BJ (cell line): ENCODE results near the gene COL23A1. TPM values are rescaled to one million over a fixed set of nuclear protein-coding genes. Genes with fewer than 3 reads are reported as not detected.

ENCODE experiments used
- CTCF ChIA-PET: fragments of 350-600 bp; formaldehyde crosslinking; extraction: SDS; loops from one replicate; lab custom pipeline; 2021; ENCODE audit warnings: antibody characterized with exemption, inconsistent platforms; lab: Yijun Ruan, JAX
- POLR2A ChIA-PET: fragments of 300-600 bp; sonication (Branson Sonifier 250); formaldehyde crosslinking; extraction: SDS; loops from one replicate; lab custom pipeline; 2021; ENCODE audit warnings: antibody characterized with exemption; lab: Charles Lee
- DNase-seq: peaks from one replicate; pipeline ENCODE4 v3.0.0-alpha.2; 2011; ENCODE audit warnings: low read depth
- H3K27me3 ChIP-seq: 2 replicates; pipeline ENCODE4 v1.6.0; 2011; ENCODE audit warnings: low read length; ENCODE audit not compliant: control insufficient read depth, insufficient read depth
- H3K36me3 ChIP-seq: 2 replicates; pipeline ENCODE4 v1.5.1; 2011; ENCODE audit warnings: low read length; ENCODE audit not compliant: control insufficient read depth, insufficient read depth
- H3K4me3 ChIP-seq: 2 replicates; pipeline ENCODE4 v1.5.1; 2011; ENCODE audit warnings: low read depth, mild to moderate bottlenecking, control low read depth, low read length
- polyA plus RNA-seq: library from polyadenylated mRNA; depleted of rRNA; stranded (reverse); fragments of >200 nt; gene quantifications from 2 replicates; pipeline ENCODE4 v1.2.3, GENCODE V29; 2011
- TF ChIP-seq, protein P1 (sequence below): IDR thresholded peaks from 2 replicates; pipeline ENCODE4 v1.5.1; 2011; ENCODE audit warnings: low read depth, mild to moderate bottlenecking, control low read depth, inconsistent platforms, low read length, moderate library complexity; ENCODE audit not compliant: insufficient read depth

The COL23A1 gene
- polyA plus RNA-seq, 1 experiment = not detected

DNA sequence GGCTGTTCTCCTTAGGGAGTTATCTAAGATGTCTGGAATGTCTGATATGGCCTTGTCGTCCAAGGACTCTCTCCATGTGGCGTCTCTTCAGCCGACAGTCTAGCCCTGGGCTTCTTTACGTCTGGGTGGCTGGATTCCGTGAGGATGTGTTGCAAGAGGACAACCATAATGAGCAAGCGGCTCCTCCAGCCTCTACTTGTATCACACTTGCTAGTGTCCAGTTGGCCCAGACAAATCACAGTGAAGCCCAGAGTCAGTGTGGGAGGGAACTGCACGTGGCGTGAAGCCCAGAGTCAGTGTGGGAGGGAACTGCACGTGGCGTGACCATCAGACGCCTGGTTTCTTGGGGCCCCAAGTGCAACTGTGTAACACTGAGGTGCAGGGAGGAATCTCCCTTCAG lies 61.1 kb downstream of the COL23A1 start:
- Histone ChIP-seq H3K27me3 (no peaks in the 10 kb centered on the region), H3K4me3 (no peak overlapping the region), H3K36me3 (no peaks in the 10 kb centered on the region)
- ChIA-PET POLR2A (no interaction called here), CTCF (no interaction called here)
- TF ChIP-seq, protein P1, sequence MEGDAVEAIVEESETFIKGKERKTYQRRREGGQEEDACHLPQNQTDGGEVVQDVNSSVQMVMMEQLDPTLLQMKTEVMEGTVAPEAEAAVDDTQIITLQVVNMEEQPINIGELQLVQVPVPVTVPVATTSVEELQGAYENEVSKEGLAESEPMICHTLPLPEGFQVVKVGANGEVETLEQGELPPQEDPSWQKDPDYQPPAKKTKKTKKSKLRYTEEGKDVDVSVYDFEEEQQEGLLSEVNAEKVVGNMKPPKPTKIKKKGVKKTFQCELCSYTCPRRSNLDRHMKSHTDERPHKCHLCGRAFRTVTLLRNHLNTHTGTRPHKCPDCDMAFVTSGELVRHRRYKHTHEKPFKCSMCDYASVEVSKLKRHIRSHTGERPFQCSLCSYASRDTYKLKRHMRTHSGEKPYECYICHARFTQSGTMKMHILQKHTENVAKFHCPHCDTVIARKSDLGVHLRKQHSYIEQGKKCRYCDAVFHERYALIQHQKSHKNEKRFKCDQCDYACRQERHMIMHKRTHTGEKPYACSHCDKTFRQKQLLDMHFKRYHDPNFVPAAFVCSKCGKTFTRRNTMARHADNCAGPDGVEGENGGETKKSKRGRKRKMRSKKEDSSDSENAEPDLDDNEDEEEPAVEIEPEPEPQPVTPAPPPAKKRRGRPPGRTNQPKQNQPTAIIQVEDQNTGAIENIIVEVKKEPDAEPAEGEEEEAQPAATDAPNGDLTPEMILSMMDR = no peak
- no peak for DNase-seq

DNA sequence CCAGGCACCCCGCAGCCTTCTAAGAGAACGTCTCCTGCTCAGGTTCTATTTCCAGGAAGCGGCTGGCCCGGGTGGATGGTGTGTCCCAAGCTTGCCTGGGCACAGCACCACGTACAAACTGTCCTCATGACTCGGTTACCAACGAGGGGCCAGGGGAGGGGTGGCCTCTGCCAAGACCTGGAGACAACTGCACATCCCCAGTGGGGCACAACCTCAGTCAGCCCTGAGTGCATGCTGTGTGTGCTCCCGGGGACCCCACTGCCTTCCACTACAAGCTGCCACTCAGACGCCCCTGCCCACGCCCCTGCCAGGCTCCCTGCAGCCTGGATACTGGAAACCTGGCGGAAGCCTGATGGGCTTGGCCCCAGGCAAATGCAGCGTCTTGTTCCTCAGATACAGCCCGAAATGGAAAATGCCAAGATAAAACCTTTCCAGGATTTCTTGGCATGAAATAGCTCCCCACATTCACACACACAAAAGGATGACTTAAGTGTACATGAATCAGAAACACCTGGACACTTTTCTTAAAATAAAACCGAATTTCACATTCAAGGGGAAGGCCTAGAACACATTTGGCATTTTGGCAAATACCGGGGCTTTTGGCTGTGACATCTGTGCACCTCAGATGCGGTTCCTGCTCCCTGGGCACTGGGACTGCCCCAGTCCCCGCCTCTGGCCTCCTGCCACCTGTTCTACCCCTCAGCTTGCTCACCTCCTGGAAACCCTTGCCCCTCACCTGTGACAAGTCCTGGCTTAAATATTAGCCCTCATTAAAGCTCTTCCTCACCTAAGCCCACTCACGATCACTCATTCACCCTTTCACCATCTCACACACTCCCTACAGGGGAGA lies 62.5 kb downstream of the COL23A1 start:
- TF ChIP-seq, protein P1 = no peak
- ChIA-PET CTCF (no interaction called here), POLR2A (no interaction called here)
- Histone ChIP-seq H3K4me3 (no peak overlapping the region), H3K27me3 (no peaks in the 10 kb centered on the region), H3K36me3 (no peaks in the 10 kb centered on the region)
- no peak for DNase-seq

DNA sequence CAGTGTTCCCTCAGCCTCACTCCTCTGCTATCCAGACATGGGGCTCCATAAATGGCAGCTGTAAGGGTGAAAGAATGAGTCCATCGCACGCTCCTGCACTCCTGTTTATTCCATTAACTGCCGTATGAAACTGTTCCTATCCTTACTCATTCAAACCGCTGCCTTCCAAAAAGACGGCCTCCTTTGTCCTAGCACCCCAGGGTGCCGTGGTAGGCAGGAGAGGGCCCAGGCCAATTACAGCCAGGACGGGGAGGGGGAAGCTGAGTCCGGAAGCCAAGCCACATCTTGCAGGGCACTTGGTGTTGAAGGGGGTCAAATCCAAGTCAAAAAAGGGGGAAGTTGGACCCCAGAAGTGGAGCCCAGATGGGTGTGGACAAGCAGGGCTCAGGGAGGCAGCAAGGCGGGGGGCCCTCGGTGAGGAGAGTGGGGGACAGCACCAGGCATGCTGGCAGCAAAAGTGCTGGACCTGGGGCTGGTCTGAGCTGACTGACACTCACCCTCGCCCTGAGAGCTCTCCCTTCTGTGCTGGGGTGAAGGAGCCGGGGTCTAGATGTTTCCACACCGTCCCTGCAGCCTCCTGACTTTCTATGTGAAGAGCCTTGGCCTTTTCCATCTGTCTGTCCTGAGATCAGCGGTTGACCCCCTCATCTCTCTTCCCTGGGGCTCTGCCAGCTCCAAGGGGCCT lies 63.3 kb downstream of the COL23A1 start:
- TF ChIP-seq, protein P1 = no peak
- no peaks in the 10 kb centered on the region for H3K27me3 ChIP-seq
- no peak for DNase-seq
- no peak overlapping the region for H3K4me3 ChIP-seq
- no peaks in the 10 kb centered on the region for H3K36me3 ChIP-seq
- ChIA-PET CTCF (no interaction called here), POLR2A (no interaction called here)

DNA sequence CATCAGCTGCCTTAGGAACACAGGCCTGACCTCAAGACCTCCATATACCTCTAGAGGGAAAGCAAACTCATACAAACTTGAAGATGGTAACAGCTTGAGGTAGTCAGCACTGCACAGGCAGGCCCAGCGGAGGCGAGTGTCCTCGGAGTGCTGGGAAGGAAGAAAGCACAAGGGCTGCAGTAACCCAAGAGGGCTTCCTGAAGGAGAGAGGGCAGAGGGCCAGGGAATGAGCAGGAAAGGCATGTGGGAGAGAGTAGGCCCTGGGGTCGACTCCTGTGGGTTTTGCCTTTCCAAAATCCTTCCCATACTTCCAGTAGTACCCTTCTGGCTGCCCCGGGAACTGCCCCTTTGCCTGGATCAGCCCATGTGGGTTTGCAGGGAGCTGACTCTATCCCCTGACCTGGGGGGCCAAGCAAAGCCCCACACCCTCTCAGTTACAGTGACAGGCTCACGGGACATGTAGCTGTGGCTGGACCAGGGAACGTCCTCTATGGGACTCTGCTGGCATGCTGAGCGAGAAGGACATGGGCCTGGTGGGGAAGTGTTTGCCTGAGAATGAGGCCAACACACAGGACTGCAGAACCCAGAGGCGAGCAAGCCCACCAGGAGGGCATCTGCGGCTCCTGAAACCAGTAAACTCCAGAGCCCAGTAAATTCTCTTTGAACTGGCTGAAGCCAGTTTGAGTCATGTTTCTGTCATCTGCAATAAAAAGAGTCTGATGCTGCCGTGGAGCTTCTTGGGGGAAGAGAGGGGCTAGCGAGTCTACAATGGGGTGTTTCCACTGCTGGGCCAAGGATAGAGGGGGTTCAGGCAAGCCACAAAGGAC lies 64.1 kb downstream of the COL23A1 start:
- CTCF ChIA-PET = interaction anchor here (1.1 kb wide), 1 partner anchor 15 kb away, joined by 3 read pairs; no protein-coding TSS in a partner anchor
- TF ChIP-seq, protein P1 = no peak
- no peaks in the 10 kb centered on the region for H3K36me3 ChIP-seq
- POLR2A ChIA-PET = no interaction called here
- no peaks in the 10 kb centered on the region for H3K27me3 ChIP-seq
- no peak overlapping the region for H3K4me3 ChIP-seq
- no peak for DNase-seq
